ENCODE results near the gene BLNK. TPM values are rescaled to one million over a fixed set of nuclear protein-coding genes. Genes with fewer than 3 reads are reported as not detected.

Gene BLNK
- total and polyA plus RNA-seq, 2 donors (not counting 1 experiment from before 2014, with no cell fraction given), result 153 to 205 TPM

GRCh38 chr10:96236876-96237275 is 34.5 kb downstream of the BLNK start:
- no CpG with 5 or more reads among the region's 1 CpG for WGBS (ENCODE audit: insufficient coverage)
- H3K27me3 ChIP-seq (replicated peaks in 1 of 4; ENCODE audit: control extremely low read depth in 1 of 4, control insufficient read depth in 3 of 4, insufficient read depth in 4 of 4, low read length in 3 of 4), result no peaks in the 10 kb centered on the region
- Mint-ChIP-seq H3K4me1 (peaks cover 90% of the 10 kb centered on the region), H3K9me3 (ENCODE audit: insufficient read depth) (no peaks in the 10 kb centered on the region), H3K27ac (peak overlapping the region; percentile 90), H3K4me3 (peak overlapping the region; percentile 30), H3K27me3 (no peaks in the 10 kb centered on the region)
- H3K9ac ChIP-seq (ENCODE audit: low read length), result no peak overlapping the region
- H3K4me3 ChIP-seq (ENCODE audit: control extremely low read depth in 1 of 5, extremely low read depth in 1 of 5, insufficient read depth in 1 of 5, low read depth in 2 of 5, low read length in 4 of 5), result no peak overlapping the region
- intact Hi-C loops (cut with micrococcal nuclease), result no loop called here
- H3K4me2 ChIP-seq (replicated peaks; ENCODE audit: low read depth, low read length, poor library complexity, severe bottlenecking), result peak overlapping the region; percentile 65
- POLR2A ChIA-PET, result interaction anchor here (0.8 kb wide), 1 partner anchor 36 kb away, joined by 3 read pairs; no protein-coding TSS in a partner anchor
- peaks cover 37% of the 10 kb centered on the region for H4K20me1 ChIP-seq (ENCODE audit: control insufficient read depth, insufficient read depth, low read length, poor library complexity, severe bottlenecking)
- peaks cover 66 to 76% of the 10 kb centered on the region in 2 donors for H3K4me1 ChIP-seq (ENCODE audit: control insufficient read depth in 2 of 2, insufficient read depth in 2 of 2, low read length in 2 of 2)
- no peak for ATAC-seq (ENCODE audit: low read depth)
- CTCF ChIA-PET, result interaction anchor here (1.6 to 18.4 kb wide), 2 partner anchors 51 to 60 kb away, joined by 4 to 964 read pairs; no protein-coding TSS in a partner anchor
- H3K27ac ChIP-seq (ENCODE audit: low read length in 2 of 2), result peak overlapping the region; percentile 50 to 77
- no peak for DNase-seq
- TF ChIP-seq EZH2 (IDR thresholded peaks at IDR 0.05; ENCODE audit: borderline replicate concordance, insufficient read depth, low read depth, low read length, poor library complexity, severe bottlenecking), result no peak
- no peak for TF ChIP-seq CTCF (IDR thresholded peaks at IDR 0.05)
- H3K36me3 ChIP-seq (replicated peaks in 1 of 2; ENCODE audit: control extremely low read depth in 1 of 2, control insufficient read depth in 1 of 2, extremely low read depth in 1 of 2, insufficient read depth in 2 of 2, low read length in 1 of 2), result peaks cover 0 to 90% of the 10 kb centered on the region in 2 experiments
- no peaks in the 10 kb centered on the region for H3K9me3 ChIP-seq (ENCODE audit: control extremely low read depth in 1 of 3, control insufficient read depth in 2 of 3, insufficient read depth in 1 of 3, low read length in 2 of 3)
- H3K79me2 ChIP-seq (ENCODE audit: control insufficient read depth, insufficient read depth, low read length), result peaks cover 100% of the 10 kb centered on the region
- H2AFZ ChIP-seq (ENCODE audit: insufficient read depth, low read depth, low read length, poor library complexity, severe bottlenecking), result no peak overlapping the region

- Mint-ChIP-seq H3K27me3 (no peaks in the 10 kb centered on the region), H3K27ac (peak overlapping the region; percentile 90), H3K4me1 (peaks cover 87% of the 10 kb centered on the region), H3K9me3 (ENCODE audit: insufficient read depth) (no peaks in the 10 kb centered on the region), H3K4me3 (peak overlapping the region; percentile 76)
- Histone ChIP-seq H4K20me1 (ENCODE audit: control insufficient read depth, insufficient read depth, low read length, poor library complexity, severe bottlenecking) (peaks cover 37% of the 10 kb centered on the region), H3K27me3 (replicated peaks in 1 of 4; ENCODE audit: control extremely low read depth in 1 of 4, control insufficient read depth in 3 of 4, insufficient read depth in 4 of 4, low read length in 3 of 4) (no peaks in the 10 kb centered on the region), H3K9ac (ENCODE audit: low read length) (peak overlapping the region; percentile 15), H2AFZ (ENCODE audit: insufficient read depth, low read depth, low read length, poor library complexity, severe bottlenecking) (no peak overlapping the region), H3K4me2 (replicated peaks; ENCODE audit: low read depth, low read length, poor library complexity, severe bottlenecking) (peak overlapping the region; percentile 65), H3K27ac (ENCODE audit: low read length in 2 of 2) (peak overlapping the region; percentile 50 to 77), H3K4me3 (ENCODE audit: control extremely low read depth in 1 of 5, extremely low read depth in 1 of 5, insufficient read depth in 1 of 5, low read depth in 2 of 5, low read length in 4 of 5) (peak overlapping the region in 3 of 5 experiments; percentile 8 to 21 (median 17)), H3K9me3 (ENCODE audit: control extremely low read depth in 1 of 3, control insufficient read depth in 2 of 3, insufficient read depth in 1 of 3, low read length in 2 of 3) (no peaks in the 10 kb centered on the region), H3K4me1 (ENCODE audit: control insufficient read depth in 2 of 2, insufficient read depth in 2 of 2, low read length in 2 of 2) (peaks cover 58 to 76% of the 10 kb centered on the region in 2 donors), H3K79me2 (ENCODE audit: control insufficient read depth, insufficient read depth, low read length) (peaks cover 100% of the 10 kb centered on the region), H3K36me3 (replicated peaks in 1 of 2; ENCODE audit: control extremely low read depth in 1 of 2, control insufficient read depth in 1 of 2, extremely low read depth in 1 of 2, insufficient read depth in 2 of 2, low read length in 1 of 2) (peaks cover 0 to 90% of the 10 kb centered on the region in 2 experiments)
- ChIA-PET POLR2A (no interaction called here), CTCF (interaction anchor here (18.4 kb wide), 1 partner anchor 61 kb away, joined by 964 read pairs; no protein-coding TSS in a partner anchor)
- no peak for TF ChIP-seq CTCF (IDR thresholded peaks at IDR 0.05)
- TF ChIP-seq EZH2 (IDR thresholded peaks at IDR 0.05; ENCODE audit: borderline replicate concordance, insufficient read depth, low read depth, low read length, poor library complexity, severe bottlenecking), result no peak
- ATAC-seq (ENCODE audit: low read depth), result peak; percentile 68
- 0% methylated on average over 4 of the region's 6 CpGs for WGBS (ENCODE audit: insufficient coverage)
- intact Hi-C loops (cut with micrococcal nuclease), result no loop called here
- DNase-seq, result peak; percentile 50
These were observed 35.3 kb downstream of the BLNK start for GRCh38 chr10:96236090-96236478.

Data from B cell (primary cell).